Thyroid gland (tissue), 4 donors: Measurements from ENCODE around the gene ACYP2.

ENCODE experiments used
- POLR2A ChIP-seq, 2 donors: fragments of 450-650 bp; IDR thresholded peaks; one replicate each; pipeline ENCODE4 v1.6.1; 2017; ENCODE audit warnings: antibody characterized with exemption in 2 of 2, mild to moderate bottlenecking in 2 of 2, moderate library complexity in 1 of 2
- TF ChIP-seq, protein P1 (sequence below), 6 experiments: fragments of 200-600 bp in 3 of 6; fragments of 450-650 bp in 3 of 6; sonication (generic) in 3 of 6; IDR thresholded peaks; one replicate each; pipeline ENCODE4 v1.5.1; 2016 to 2019; ENCODE audit warnings: antibody characterized with exemption in 6 of 6, mild to moderate bottlenecking in 2 of 6, inconsistent platforms in 1 of 6, moderate library complexity in 1 of 6

DNA sequence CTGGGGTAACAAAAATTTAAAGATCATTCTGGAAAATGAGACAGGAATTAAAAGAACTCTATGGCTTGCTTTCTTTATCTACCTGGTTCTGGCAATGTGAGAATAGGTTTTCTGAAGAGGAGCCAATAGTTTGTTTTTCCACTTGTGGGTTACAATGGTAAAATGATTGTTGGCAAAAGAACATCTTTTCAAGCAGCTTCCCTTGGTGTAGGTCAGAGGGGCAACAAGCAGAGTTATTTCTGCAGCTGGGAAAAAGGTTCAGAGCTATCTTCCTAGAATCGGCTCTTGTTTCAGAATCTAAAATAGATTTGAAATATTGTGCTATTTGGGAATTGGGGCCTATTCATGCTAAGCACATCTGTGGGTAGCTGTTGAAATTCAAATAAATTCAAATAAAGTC, 152.2 kb downstream of the ACYP2 start:
- TF ChIP-seq, protein P1, sequence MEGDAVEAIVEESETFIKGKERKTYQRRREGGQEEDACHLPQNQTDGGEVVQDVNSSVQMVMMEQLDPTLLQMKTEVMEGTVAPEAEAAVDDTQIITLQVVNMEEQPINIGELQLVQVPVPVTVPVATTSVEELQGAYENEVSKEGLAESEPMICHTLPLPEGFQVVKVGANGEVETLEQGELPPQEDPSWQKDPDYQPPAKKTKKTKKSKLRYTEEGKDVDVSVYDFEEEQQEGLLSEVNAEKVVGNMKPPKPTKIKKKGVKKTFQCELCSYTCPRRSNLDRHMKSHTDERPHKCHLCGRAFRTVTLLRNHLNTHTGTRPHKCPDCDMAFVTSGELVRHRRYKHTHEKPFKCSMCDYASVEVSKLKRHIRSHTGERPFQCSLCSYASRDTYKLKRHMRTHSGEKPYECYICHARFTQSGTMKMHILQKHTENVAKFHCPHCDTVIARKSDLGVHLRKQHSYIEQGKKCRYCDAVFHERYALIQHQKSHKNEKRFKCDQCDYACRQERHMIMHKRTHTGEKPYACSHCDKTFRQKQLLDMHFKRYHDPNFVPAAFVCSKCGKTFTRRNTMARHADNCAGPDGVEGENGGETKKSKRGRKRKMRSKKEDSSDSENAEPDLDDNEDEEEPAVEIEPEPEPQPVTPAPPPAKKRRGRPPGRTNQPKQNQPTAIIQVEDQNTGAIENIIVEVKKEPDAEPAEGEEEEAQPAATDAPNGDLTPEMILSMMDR (IDR thresholded peaks at IDR 0.05) = no peak
- no peak for TF ChIP-seq POLR2A (IDR thresholded peaks at IDR 0.05)
